ENCODE data around the gene MALT1.
"Not testable (repeated sequence)": the region's sequence is repeated elsewhere in the genome, so short reads cannot be mapped to it uniquely, and the experiment has no call there.

The MALT1 gene

GRCh38 chr18:58766164-58766563 lies 94.9 kb downstream of the MALT1 start:
- no peak overlapping the region for H3K27ac ChIP-seq
- TF ChIP-seq, protein P1, sequence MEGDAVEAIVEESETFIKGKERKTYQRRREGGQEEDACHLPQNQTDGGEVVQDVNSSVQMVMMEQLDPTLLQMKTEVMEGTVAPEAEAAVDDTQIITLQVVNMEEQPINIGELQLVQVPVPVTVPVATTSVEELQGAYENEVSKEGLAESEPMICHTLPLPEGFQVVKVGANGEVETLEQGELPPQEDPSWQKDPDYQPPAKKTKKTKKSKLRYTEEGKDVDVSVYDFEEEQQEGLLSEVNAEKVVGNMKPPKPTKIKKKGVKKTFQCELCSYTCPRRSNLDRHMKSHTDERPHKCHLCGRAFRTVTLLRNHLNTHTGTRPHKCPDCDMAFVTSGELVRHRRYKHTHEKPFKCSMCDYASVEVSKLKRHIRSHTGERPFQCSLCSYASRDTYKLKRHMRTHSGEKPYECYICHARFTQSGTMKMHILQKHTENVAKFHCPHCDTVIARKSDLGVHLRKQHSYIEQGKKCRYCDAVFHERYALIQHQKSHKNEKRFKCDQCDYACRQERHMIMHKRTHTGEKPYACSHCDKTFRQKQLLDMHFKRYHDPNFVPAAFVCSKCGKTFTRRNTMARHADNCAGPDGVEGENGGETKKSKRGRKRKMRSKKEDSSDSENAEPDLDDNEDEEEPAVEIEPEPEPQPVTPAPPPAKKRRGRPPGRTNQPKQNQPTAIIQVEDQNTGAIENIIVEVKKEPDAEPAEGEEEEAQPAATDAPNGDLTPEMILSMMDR (conservative IDR thresholded peaks at IDR 0.05): no peak

- no peak overlapping the region for H3K27ac ChIP-seq
- TF ChIP-seq, protein P1 (conservative IDR thresholded peaks at IDR 0.05): no peak
These were observed 95.7 kb downstream of the MALT1 start for GRCh38 chr18:58766946-58767345.

GRCh38 chr18:58768293-58768974 lies 97.2 kb downstream of the MALT1 start:
- H3K27ac ChIP-seq: peak overlapping the region; percentile 61
- TF ChIP-seq, protein P1 (conservative IDR thresholded peaks at IDR 0.05): peak; percentile 91

GRCh38 chr18:58769321-58769720 lies 98.1 kb downstream of the MALT1 start:
- TF ChIP-seq, protein P1 (conservative IDR thresholded peaks at IDR 0.05): no peak
- H3K27ac ChIP-seq: peak overlapping the region; percentile 61

DNA sequence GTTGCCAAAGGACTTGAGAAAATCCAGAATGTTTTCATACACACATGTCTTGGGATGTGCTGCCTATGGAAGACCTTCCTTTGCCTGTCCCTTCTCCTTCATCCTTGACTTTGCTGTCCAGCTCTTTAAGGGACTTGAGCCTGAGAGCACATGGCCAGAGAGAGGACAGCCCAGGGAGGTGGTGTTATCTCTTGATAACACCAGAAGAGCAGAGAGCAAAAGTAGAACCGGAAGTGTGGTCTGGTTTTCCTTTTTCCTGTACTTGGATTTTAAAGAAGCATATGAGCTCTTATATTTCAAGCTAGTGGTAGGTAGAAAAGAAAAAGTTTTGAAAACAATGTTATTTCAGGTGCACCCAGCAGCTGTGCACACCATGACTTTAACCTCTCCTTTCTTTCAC lies 99.3 kb downstream of the MALT1 start:
- no peak overlapping the region for H3K27ac ChIP-seq
- TF ChIP-seq, protein P1 (conservative IDR thresholded peaks at IDR 0.05): no peak

DNA sequence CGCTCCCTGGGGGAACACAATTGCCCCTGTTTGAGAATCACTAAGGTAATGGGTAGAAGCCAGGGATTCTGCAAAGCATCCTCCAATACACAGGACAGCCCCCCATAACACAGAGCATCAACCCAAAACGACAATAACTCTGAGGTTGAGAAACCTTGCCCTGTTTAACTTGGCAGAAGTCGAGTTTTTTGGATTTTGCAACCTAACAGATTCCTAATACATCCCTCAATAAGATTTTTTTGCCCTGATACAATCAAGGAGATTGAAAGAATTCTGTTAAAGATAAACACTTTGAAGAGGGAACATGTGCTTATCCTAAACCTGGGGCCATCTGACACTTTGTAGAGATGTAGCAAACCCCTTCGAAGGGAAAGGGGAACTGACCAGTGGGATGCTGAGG lies 100.9 kb downstream of the MALT1 start:
- TF ChIP-seq, protein P1 (conservative IDR thresholded peaks at IDR 0.05): no peak
- no peak overlapping the region for H3K27ac ChIP-seq

GRCh38 chr18:58776084-58776483 lies 104.8 kb downstream of the MALT1 start:
- TF ChIP-seq, protein P1 (conservative IDR thresholded peaks at IDR 0.05): no peak

GRCh38 chr18:58776541-58776940 lies 105.3 kb downstream of the MALT1 start:
- H3K27ac ChIP-seq: not testable (repeated sequence)

More at GRCh38 chr18:58776084-58776483, 104.8 kb downstream of the MALT1 start:
- H3K27ac ChIP-seq: no peak overlapping the region

Measured in VCaP (cell line).